Measurements from ENCODE around the gene FAM53C. TPM values are rescaled to one million over a fixed set of nuclear protein-coding genes. Genes with fewer than 3 reads are reported as not detected.

FAM53C gene
- total and polyA plus RNA-seq, 2 experiments from 2014 or later, result 21.0 to 45.0 TPM

- TF ChIP-seq CTCF (conservative IDR thresholded peaks at IDR 0.05; ENCODE audit: low read depth in 2 of 2), result no peak
- no peak for TF ChIP-seq STAT1 (IDR thresholded peaks at IDR 0.05; ENCODE audit: unreplicated experiment)
- TF ChIP-seq JUNB (IDR thresholded peaks at IDR 0.05; ENCODE audit: unreplicated experiment), result no peak
- TF ChIP-seq NANOG (IDR thresholded peaks at IDR 0.05; ENCODE audit: borderline replicate concordance), result no peak
- no peak for TF ChIP-seq ZNF331 (CRISPR knock-in tag; IDR thresholded peaks at IDR 0.05; ENCODE audit: low read depth)
- TF ChIP-seq EZH2 (IDR thresholded peaks at IDR 0.05; ENCODE audit: low read depth, unreplicated experiment), result no peak
- TF ChIP-seq EZH2phosphoT487 (IDR thresholded peaks at IDR 0.05; ENCODE audit: unreplicated experiment), result no peak
- no peak for TF ChIP-seq REST (IDR thresholded peaks at IDR 0.05; ENCODE audit: unreplicated experiment)
- TF ChIP-seq POLR2AphosphoS5 (IDR thresholded peaks at IDR 0.05; ENCODE audit: low read depth), result no peak
- TF ChIP-seq ZNF114 (CRISPR knock-in tag; IDR thresholded peaks at IDR 0.05), result no peak
- TF ChIP-seq CREB1 (CRISPR knock-in tag; IDR thresholded peaks at IDR 0.05; ENCODE audit: low read depth), result no peak
These were observed 44.3 kb downstream of the FAM53C start (continued) for GRCh38 chr5:138382347-138382746.

GRCh38 chr5:138385660-138386059 is 47.6 kb downstream of the FAM53C start:
- peaks cover 7% of the 10 kb centered on the region for H3K27me3 Mint-ChIP-seq (ENCODE audit: insufficient read depth, low read depth, poor library complexity)
- Histone ChIP-seq H3K79me2 (replicated peaks; ENCODE audit: insufficient read depth) (no peaks in the 10 kb centered on the region), H3F3A (replicated peaks; ENCODE audit: low read depth) (0 out of 2 replicates have a peak, but pooled peaks cover 4% of the 10 kb centered on the region), H3K4me3 (no peak overlapping the region), H3K27me3 (ENCODE audit: insufficient read depth) (no peaks in the 10 kb centered on the region), H3K27ac (ENCODE audit: low read depth) (no peak overlapping the region), H3K4me2 (no peak overlapping the region), H2AFZ (no peak overlapping the region), H4K20me1 (replicated peaks; ENCODE audit: insufficient read depth) (peaks cover 3% of the 10 kb centered on the region), H3K4me1 (ENCODE audit: insufficient read depth) (no peaks in the 10 kb centered on the region), H3K36me3 (ENCODE audit: insufficient read depth) (peaks cover 34% of the 10 kb centered on the region), H3K9me2 (ENCODE audit: insufficient read depth) (no peaks in the 10 kb centered on the region)
- no peak overlapping the region for H3K27ac Mint-ChIP-seq
- ATAC-seq (no peak), DNase-seq (ENCODE audit: low spot score) (no peak)
- TF ChIP-seq CTCF (conservative IDR thresholded peaks at IDR 0.05; ENCODE audit: low read depth in 2 of 2), result no peak
- no peaks in the 10 kb centered on the region for H3K4me1 Mint-ChIP-seq
- H3K9me3 Mint-ChIP-seq, result no peaks in the 10 kb centered on the region
- no peak overlapping the region for H3K4me3 Mint-ChIP-seq
- peaks cover 54% of the 10 kb centered on the region for H3K36me3 Mint-ChIP-seq (ENCODE audit: low read depth)
